ENCODE measurements around the gene DNASE1. TPM values are rescaled to one million over a fixed set of nuclear protein-coding genes. Genes with fewer than 3 reads are reported as not detected.
A peak's percentile ranks its signal among the peaks of the same experiment; 100 is the strongest.
"Not testable (repeated sequence)": the region's sequence is repeated elsewhere in the genome, so short reads cannot be mapped to it uniquely, and the experiment has no call there.

The DNASE1 gene
- total RNA-seq, 1 experiment from 2014 or later: 7.4 TPM

- DNase-seq (ENCODE audit: low read depth): no peak
Observed at GRCh38 chr16:3641801-3642396, 12.6 kb upstream of the DNASE1 start.

GRCh38 chr16:3642397-3643094 is 11.9 kb upstream of the DNASE1 start:
- DNase-seq (ENCODE audit: low read depth): peak; percentile 14

- DNase-seq (ENCODE audit: low read depth): no peak
Observed at GRCh38 chr16:3643095-3643730, 11.3 kb upstream of the DNASE1 start.

- DNase-seq (ENCODE audit: low read depth): no peak
Observed at GRCh38 chr16:3645108-3645503, 9.4 kb upstream of the DNASE1 start.

GRCh38 chr16:3645504-3646347 is 8.8 kb upstream of the DNASE1 start:
- DNase-seq (ENCODE audit: low read depth): no peak

GRCh38 chr16:3646348-3646920 is 8.1 kb upstream of the DNASE1 start:
- DNase-seq (ENCODE audit: low read depth): no peak

- DNase-seq (ENCODE audit: low read depth): no peak
Observed at GRCh38 chr16:3650631-3651265, 3.7 kb upstream of the DNASE1 start.

GRCh38 chr16:3651461-3652372 is 2.8 kb upstream of the DNASE1 start:
- DNase-seq (ENCODE audit: low read depth): no peak

GRCh38 chr16:3652373-3653195 is 1.9 kb upstream of the DNASE1 start:
- DNase-seq (ENCODE audit: low read depth): no peak

- DNase-seq (ENCODE audit: low read depth): no peak
Observed at GRCh38 chr16:3655030-3655395, 522 bp downstream of the DNASE1 start.

- no peak for DNase-seq (ENCODE audit: low read depth)
Observed at GRCh38 chr16:3655396-3656159, 1.1 kb downstream of the DNASE1 start.

- not testable (repeated sequence) for DNase-seq (ENCODE audit: low read depth)
Observed at GRCh38 chr16:3656160-3656490, 1.6 kb downstream of the DNASE1 start.

GRCh38 chr16:3656491-3657468 is 2.3 kb downstream of the DNASE1 start:
- DNase-seq (ENCODE audit: low read depth): no peak

- DNase-seq (ENCODE audit: low read depth): no peak
Observed at GRCh38 chr16:3659251-3659650, 4.8 kb downstream of the DNASE1 start.

GRCh38 chr16:3661311-3661710 is 6.8 kb downstream of the DNASE1 start:
- DNase-seq (ENCODE audit: low read depth): no peak

- DNase-seq (ENCODE audit: low read depth): no peak
Observed at GRCh38 chr16:3661922-3662321, 7.4 kb downstream of the DNASE1 start.

- no peak for DNase-seq (ENCODE audit: low read depth)
Observed at GRCh38 chr16:3662601-3663000, 8.1 kb downstream of the DNASE1 start.

Data from RPMI7951 (cell line).